NCI-H1048 (cell line): ENCODE data around the gene OLFM2.
A peak's percentile ranks its signal among the peaks of the same experiment; 100 is the strongest.
"Not testable (repeated sequence)": the region's sequence is repeated elsewhere in the genome, so short reads cannot be mapped to it uniquely, and the experiment has no call there.

ENCODE experiments used
- DNase-seq: peaks from one replicate; lab custom pipeline; 2025; lab: John Stamatoyannopoulos, UW

OLFM2 gene

GRCh38 chr19:9861503-9861902 lies 74.8 kb downstream of the OLFM2 start:
- DNase-seq, result no peak

DNA sequence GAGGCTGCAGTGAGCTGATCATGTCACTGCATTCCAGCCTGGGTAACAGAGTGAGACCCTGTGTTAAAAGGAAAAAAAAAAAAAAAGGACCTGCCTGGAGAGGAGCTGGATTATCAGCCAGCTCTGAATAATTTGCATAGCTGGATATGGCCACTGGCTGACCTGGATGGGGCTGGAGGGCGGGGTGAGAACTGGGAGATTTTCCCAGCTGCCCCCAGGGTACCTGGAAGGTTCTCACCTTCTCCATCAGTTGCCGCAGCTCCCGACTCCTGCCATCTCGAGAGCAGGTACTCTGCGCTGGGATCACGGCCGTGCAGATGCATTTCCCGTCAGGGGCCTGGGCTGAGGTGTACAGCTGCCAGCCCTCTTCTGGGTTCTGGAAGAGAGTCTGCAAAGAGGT lies 75.9 kb downstream of the OLFM2 start:
- no peak for DNase-seq

DNA sequence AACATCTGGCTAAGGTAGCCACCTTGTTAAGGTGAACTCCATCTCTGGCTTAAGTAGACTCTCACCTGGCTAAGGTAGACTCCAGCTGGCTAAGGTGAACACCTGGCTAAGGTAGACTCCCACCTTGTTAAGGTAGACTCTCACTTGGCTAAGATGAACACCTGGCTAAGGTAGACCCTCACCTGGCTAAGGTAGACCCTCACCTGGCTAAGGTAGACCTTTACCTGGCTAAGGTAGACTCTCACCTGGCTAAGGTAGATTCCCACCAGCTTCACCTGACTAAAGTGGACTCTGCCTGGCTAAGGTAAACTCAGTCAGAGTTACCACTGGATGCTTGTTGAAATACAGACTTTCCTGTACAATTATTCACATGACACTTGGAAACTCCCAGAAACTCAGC lies 77.5 kb downstream of the OLFM2 start:
- no peak for DNase-seq

DNA sequence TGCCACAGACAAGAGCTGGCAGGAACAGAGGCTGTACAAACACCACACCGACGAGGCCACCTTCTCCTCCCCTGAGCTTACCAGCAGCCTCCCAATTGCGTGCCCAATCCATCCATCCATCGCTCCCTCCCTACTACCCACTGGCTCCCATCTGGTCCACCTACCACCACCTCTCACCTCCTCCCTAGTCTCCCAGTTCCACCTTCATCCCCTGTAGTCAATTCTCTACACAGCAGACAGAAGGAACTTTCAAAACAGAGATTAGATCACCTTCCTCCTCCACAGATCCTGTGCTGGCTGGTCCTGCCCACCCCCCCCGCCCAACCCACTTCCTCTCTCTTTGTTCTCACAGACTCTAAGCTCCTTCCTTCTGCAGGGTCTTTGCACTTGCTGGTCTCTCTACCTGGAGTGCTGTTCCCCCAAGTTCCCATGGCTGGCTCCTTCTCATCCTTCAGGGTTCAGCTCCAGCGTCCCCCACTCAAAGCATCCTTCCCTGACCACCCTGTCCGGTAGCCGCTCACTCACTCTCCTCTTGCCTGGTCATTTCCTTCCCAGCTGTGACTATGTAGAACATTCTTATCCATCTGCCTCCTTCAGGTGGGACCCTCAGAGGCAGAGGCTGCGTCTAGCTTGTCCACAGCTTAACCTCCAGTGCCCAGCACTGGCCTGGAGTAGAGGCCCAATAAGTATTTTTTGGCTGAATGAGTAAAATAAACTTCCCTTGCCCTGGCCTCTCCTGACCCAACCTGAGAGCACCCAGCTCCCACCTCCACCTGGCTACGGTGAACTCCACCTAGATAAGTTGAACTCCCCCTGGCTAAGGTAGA lies 78.2 kb downstream of the OLFM2 start:
- DNase-seq, result no peak

GRCh38 chr19:9857076-9857721 lies 79.1 kb downstream of the OLFM2 start:
- no peak for DNase-seq

DNA sequence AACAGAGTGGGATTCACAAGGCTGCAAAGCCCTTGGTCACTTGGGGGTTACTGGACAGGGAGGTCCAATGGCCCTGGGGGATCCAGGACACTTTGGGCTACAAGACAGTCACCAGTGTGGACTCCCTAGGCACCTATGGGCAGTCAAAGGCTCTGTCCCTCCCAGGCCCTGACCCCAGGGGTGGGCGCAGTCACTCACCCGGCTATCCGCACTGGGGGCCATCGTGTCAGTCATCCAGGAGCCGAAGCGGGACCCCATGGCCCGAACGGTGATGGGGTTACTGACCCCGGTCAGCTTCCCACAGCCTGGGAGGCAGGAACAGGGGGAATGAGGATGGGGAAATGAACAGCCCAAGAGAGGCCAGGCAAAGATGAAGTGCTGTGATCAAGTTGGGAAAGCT lies 79.7 kb downstream of the OLFM2 start:
- no peak for DNase-seq

DNA sequence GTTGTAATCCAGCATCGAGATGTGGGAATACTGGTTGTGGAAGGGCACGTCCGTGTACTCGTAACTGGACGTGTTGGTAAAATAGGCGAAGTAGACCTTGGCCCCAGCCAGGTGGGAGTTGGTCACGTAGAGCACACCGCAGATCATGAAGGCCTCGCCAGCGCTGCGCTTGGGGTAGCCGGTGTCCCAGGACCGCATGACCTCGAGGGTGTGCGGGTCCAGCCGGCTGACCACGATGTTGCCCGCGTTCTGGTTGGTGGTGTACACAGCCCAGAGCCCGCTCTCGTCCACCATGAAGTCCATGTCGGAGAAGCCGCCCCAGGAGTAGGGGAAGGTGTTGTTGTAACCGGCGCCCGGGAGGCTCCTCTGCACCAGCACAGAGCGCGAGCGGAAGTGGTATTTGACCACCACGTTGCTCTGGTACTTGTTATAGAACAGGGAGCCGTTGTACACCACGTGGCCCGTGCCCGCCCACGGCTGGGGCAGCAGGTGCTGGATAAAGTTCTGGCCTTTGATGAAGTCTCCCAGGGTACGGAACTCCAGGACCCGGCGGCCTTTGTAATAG lies 82.0 kb downstream of the OLFM2 start:
- no peak for DNase-seq

- DNase-seq, result no peak
Measured at GRCh38 chr19:9850235-9850959, 85.9 kb downstream of the OLFM2 start.

DNA sequence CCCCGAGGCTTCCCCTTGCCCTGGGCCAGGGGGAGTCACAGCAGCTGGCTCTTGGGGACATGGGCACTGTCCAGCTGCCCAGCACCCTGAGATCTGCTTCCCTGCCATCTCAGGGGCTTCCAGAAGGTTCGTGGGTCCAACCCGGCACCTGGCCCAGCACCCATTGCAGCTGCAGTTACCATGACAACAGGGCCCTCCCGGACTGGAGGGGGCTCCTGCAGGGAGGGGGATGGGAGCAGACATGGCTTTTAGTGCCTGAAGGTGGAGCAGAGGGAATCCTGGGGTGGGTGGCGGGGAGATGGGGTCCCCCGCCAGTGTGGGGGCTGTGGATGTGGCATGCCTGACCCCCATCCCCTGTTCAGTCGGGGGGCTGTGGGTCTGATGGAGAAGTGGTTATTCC lies 86.5 kb downstream of the OLFM2 start:
- DNase-seq, result no peak

DNA sequence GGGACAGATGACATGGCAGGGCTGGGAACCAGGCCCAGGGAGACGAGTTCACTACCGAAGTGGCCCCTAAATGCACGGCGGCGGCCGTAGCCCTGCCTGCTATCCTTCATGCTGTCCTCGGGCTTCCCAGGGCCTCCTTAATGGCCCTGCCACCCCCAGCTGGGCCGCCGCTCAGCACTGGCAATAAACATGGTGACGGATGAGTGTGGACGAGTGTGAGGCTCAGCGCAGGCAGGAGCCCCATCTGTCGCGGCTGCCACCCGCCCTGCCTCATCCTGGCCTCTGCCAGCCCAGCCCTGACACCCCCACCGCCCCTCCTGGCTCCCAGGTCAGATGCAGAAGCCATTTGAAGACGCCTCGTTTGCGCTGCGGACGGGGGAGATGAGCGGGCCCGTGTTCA lies 87.6 kb downstream of the OLFM2 start:
- DNase-seq, result no peak

- DNase-seq, result no peak
Measured at GRCh38 chr19:9848060-9848459, 88.3 kb downstream of the OLFM2 start.

GRCh38 chr19:9847087-9847671 lies 89.1 kb downstream of the OLFM2 start:
- DNase-seq, result no peak

- not testable (repeated sequence) for DNase-seq
Measured at GRCh38 chr19:9843626-9844273, 92.6 kb downstream of the OLFM2 start.

DNA sequence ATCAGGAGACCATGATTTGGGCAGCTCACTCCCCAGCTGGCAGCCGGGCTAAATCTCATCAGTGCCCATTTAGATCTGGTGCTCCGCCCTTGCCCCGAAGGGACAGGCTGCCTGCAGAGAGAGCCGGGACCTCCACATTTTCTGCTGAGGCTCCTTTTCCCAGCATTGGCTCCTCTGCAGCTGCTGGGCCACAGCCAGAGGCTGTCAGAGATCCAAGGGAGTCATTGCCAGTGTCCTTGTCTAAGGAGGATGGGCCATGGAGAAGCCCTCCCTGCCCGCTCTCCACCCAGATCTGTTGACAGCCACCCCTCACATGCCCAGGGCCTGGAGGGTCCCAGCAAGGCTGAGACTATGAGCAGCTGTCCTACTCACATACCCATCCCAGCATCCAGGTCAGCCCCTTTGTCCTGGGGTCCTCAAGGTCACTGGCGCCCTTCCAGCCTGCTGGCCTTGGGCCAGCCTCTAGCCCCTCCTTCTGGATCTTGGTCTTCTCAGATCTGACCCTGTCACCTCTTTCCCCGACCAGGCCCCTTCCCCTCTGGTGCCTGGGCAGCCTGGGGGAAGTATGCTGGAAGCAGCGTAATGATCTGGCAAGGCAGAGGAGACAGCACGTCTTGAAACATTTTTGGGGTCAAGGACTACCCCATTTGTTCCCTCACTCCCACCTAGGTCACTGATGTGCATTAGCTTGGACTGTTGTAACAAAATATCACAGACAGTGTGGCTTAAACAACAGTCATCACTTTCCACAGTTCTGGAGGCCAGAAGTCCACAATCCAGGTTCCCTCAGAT lies 93.3 kb downstream of the OLFM2 start:
- no peak for DNase-seq

DNA sequence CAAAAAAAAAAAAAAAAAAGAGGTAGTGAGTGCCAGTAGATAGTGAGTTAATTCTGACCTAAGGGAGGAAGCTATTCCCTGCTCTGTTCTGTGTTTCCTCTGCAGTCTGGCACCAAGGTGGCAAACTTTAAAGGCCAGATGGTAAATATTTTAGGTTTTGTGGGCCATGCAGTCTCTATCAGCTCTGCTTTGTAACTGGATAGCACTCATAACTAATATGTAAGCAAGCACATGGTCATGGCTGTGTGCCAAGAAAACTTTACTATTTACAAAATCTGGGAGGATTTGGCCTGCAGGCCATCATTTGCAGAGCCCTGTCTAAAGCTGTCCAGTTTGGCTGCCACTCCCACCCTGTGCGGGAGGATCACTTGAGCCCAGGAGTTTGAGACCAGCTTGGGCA lies 96.9 kb downstream of the OLFM2 start:
- no peak for DNase-seq

- DNase-seq, result no peak
Measured at GRCh38 chr19:9838324-9838723, 98.0 kb downstream of the OLFM2 start.

DNA sequence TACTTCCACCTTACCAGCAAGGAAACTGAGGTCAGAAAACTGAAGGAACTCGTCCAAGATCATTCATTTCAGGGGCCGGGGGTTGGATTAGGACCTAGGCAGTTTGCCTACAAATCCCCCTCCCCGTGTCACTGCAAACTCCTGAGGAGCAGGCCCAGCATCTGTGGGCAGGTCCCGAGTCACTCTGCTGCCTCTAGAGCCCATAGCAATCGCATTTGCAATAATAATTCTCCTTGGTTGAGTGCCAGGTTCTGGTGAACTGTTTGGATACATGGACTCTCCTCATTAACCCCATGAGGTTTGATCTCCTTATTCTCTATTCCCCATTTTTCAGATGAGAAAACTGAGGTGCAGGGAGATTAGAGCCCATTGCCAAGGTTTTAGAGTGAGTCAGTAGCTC lies 100.3 kb downstream of the OLFM2 start:
- no peak for DNase-seq

- DNase-seq, result no peak
Measured at GRCh38 chr19:9835507-9835949, 100.8 kb downstream of the OLFM2 start.

DNA sequence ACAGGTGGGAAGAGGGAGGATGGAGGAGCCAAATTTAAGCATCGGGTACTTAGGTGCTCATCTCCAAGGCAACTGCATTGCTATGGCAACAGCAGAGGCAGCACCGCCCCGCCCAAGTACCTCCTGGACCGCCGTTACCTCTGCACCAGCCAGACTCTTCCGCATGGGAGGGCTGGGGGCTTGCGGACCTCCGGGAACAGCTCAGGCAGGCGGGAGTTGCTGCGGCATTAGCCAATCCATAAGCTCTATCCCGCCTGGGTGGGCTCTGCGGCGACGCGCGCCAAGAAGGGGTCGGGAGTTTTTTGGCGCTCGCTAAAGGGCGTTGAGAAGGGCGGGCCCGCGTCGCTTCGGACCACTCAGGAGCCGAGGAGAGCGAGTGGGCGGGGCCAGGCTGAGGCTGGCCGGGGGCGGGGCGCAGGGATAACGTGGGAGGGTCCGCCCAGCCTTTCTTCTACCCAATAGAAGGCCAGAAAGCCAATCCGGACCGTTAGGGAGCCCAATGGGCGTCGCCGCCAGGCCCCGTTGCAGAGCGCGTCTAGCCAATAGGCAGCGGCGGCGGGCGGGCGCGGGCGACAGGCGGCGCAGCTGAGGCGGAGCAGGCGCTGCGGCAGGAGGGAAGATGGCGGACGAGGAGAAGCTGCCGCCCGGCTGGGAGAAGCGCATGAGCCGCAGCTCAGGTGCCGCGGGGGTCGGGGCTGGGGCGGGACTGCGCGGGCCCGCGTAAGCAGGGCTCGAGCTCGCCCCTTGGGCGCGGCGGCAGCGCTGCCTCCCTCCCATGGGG lies 101.4 kb downstream of the OLFM2 start, which contains the start of gene PIN1:
PIN1 (plus strand) TSS at position 593 of the 781 bp plus-strand sequence; CDS start at position 620, 27 bp downstream.
- DNase-seq, result peak; percentile 97

DNA sequence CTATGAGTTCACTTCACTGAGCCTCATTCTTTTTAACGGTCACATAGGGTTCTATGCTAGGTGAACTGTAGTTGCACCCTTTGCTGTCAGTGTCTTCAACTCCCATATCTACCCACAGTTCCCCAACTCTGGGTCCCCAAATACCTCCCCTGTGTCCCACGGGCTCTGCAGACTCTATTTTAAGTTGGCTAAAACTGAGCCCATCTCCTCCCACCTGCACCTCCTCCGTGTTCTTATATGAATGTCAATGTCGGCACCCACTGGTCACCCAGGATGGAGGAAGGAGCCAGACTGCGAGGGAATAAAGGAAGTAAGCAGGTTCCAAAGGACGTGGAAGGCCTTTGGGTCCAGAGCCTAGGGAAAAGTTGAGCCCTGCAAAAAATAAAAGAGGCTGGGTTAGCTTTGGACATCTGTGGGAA lies 102.0 kb downstream of the OLFM2 start:
- DNase-seq, result no peak
